Adrenal gland (tissue), 12 donors: ENCODE data around the gene CHD9. TPM values are rescaled to one million over a fixed set of nuclear protein-coding genes. Genes with fewer than 3 reads are reported as not detected.

ENCODE experiments used
- DNase-seq, 7 donors: peaks; one replicate each; pipeline ENCODE4 v3.0.0-alpha.2; 2019 to 2020
- H3K27ac ChIP-seq, 5 donors: fragments of 200-600 bp; sonication (generic) in 4 of 5; 1 replicate in 3 of 5; 2 replicates in 2 of 5; pipeline versions ENCODE4 v1.5.1 to v1.8.0; 2016 to 2020; ENCODE audit warnings: mild to moderate bottlenecking in 1 of 5
- H3K27me3 ChIP-seq: fragments of 200-600 bp; 2 replicates; pipeline ENCODE4 v1.8.0; 2021
- H3K36me3 ChIP-seq, 2 donors: fragments of 200-600 bp; replicated peaks in 1 of 2; 1 replicate in 1 of 2; 2 replicates in 1 of 2; pipeline versions ENCODE4 v1.5.1 to v1.8.0; 2018 to 2022
- H3K4me1 ChIP-seq, 2 donors: fragments of 200-600 bp; replicated peaks in 1 of 2; 1 replicate in 1 of 2; 2 replicates in 1 of 2; pipeline versions ENCODE4 v1.5.1 to v1.8.0; 2018 to 2021
- H3K4me3 ChIP-seq, 4 donors: fragments of 200-600 bp; sonication (generic) in 3 of 4; one replicate each; pipeline ENCODE4 v1.5.1; 2016 to 2018
- H3K9me3 ChIP-seq, 3 donors: fragments of 200-600 bp; sonication (generic) in 1 of 3; replicated peaks in 1 of 3; 1 replicate in 2 of 3; 2 replicates in 1 of 3; pipeline versions ENCODE4 v1.5.1 to v1.8.0; 2016 to 2021
- POLR2A ChIP-seq, 2 donors: fragments of 450-650 bp; IDR thresholded peaks; one replicate each; pipeline ENCODE4 v1.6.1; 2017; ENCODE audit warnings: antibody characterized with exemption in 2 of 2, mild to moderate bottlenecking in 2 of 2, moderate library complexity in 1 of 2
- WGBS, 4 donors: extraction: QIAGEN DNeasy Blood & Tissue Kit in 2 of 4; methylation state at CpG; one replicate each; pipeline versions ENCODE4 v1.1.5 to v1.1.7; 2013 to 2017; 5-methylcytosine and 5-hydroxymethylcytosine counted together
- intact Hi-C, 2 donors: fragments of 100-400 bp; cut with DNase I; formaldehyde crosslinking; loops; one replicate each; pipeline versions ENCODE4 v1.14.1 to v1.15.0; 2022 to 2023
- polyA plus RNA-seq, 3 donors: library from polyadenylated mRNA; stranded (reverse); fragments of 200-250 nt in 2 of 3; fragments of 350-450 nt in 1 of 3; fragmentation: Illumina TruSeq in 1 of 3; extraction: RNeasy Lipid Tissue Mini Kit (QIAGEN cat#74804) in 1 of 3; gene quantifications; one replicate each; pipeline ENCODE4 v1.2.3, GENCODE V29; 2013 to 2014
- total RNA-seq, 9 donors: library from RNA; depleted of rRNA in 4 of 9; stranded (reverse); fragments of >200 nt in 4 of 9; fragments of 120-200 nt in 1 of 9; fragmentation: NEBNext Ultra II Directional in 1 of 9; extraction: Animal tissue kit (Norgen Biotek cat#: 25700) in 1 of 9; gene quantifications; one replicate each; pipeline versions ENCODE4 v1.1.0 to v1.2.4, GENCODE V29; 2013 to 2023
- TF ChIP-seq, protein P1 (sequence below), 6 experiments: fragments of 450-650 bp in 4 of 6; fragments of 200-600 bp in 2 of 6; sonication (generic) in 1 of 6; IDR thresholded peaks; 1 replicate in 5 of 6; 2 replicates in 1 of 6; pipeline versions ENCODE4 v1.5.1 to v1.8.0; 2016 to 2021; ENCODE audit warnings: antibody characterized with exemption in 6 of 6, mild to moderate bottlenecking in 2 of 6, moderate library complexity in 1 of 6
- donor health status: healthy with polysubstance abuse.
- donor health status: Bipolar disorder and iron deficiency.
- donor health status: DM: yes; HTN: yes; CAD: no.
- donor health status: DM: no; HTN: no; CAD: no.
- donor health status: DM: no; HTN: no; CAD: no.
- donor health status: DM: yes; HTN: yes; CAD: no.

CHD9 gene
- total and polyA plus RNA-seq, 12 donors, result 10.0 to 95.9 (median 54.7) TPM

DNA sequence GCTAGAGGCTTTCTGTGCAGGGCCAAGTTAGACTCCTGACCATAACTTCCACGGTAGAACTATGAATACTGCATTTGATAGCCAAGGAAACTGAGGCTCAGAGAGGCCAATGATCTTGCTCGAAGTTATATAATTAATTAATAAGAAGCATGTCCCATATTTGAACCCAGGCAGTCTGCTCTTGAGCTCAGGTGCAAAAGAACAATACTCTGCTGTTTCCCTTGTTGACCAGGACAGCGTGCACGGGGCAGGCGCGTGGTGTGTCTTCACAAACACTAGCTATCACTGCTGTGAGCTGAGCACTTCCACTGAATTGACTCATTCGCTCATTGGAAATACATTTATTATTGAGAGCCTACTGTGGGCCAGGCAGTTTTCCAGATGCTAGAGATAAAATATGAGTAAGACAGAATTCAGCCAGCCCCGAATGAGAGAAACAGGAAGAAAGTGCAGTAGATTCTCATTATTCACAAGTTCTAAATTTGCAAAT lies 1.6 kb downstream of the CHD9 start:
- intact Hi-C loops, result loop anchor here (5.0 to 10.0 kb wide), 3 partner anchors 36 to 148 kb away; no protein-coding TSS in a partner anchor
- Histone ChIP-seq H3K4me3 (peak overlapping the region in 1 of 4 donors; percentile 87), H3K27me3 (no peaks in the 10 kb centered on the region), H3K27ac (peak overlapping the region; percentile 58 to 96 (median 91)), H3K9me3 (no peaks in the 10 kb centered on the region), H3K4me1 (peaks cover 26 to 47% of the 10 kb centered on the region in 2 donors), H3K36me3 (no peaks in the 10 kb centered on the region)
- DNase-seq, result peak in 5 of 7 donors; percentile 49 to 69 (median 61)
- no peak for TF ChIP-seq POLR2A (IDR thresholded peaks at IDR 0.05)
- TF ChIP-seq, protein P1, sequence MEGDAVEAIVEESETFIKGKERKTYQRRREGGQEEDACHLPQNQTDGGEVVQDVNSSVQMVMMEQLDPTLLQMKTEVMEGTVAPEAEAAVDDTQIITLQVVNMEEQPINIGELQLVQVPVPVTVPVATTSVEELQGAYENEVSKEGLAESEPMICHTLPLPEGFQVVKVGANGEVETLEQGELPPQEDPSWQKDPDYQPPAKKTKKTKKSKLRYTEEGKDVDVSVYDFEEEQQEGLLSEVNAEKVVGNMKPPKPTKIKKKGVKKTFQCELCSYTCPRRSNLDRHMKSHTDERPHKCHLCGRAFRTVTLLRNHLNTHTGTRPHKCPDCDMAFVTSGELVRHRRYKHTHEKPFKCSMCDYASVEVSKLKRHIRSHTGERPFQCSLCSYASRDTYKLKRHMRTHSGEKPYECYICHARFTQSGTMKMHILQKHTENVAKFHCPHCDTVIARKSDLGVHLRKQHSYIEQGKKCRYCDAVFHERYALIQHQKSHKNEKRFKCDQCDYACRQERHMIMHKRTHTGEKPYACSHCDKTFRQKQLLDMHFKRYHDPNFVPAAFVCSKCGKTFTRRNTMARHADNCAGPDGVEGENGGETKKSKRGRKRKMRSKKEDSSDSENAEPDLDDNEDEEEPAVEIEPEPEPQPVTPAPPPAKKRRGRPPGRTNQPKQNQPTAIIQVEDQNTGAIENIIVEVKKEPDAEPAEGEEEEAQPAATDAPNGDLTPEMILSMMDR (IDR thresholded peaks at IDR 0.05), result no peak
- WGBS, 4 donors, result 56 to 69% (median 61%) methylated on average over 8 of the region's 8 CpGs

DNA sequence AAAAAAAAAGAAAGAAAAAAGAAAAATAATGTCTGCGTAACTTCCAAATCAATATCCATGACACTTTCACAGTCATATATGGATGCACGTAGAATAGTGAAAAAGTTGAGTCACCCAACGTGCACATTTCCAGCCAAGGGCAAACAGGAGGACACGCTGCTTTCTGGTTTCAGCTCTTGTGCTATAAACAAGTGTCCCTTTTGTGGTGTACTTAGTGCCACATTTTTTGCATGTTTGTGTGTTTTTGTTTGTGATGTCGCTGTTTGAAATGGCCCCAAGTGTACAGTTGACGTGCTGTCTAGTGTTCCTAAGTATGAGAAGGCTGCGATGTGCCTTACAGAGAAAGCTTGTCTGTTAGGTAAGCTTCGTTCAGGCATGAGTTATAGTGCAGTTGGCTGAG lies 2.9 kb downstream of the CHD9 start:
- intact Hi-C loops, result loop anchor here (5.0 to 10.0 kb wide), 3 partner anchors 35 to 147 kb away; no protein-coding TSS in a partner anchor
- no peak overlapping the region for H3K4me3 ChIP-seq
- no peaks in the 10 kb centered on the region for H3K36me3 ChIP-seq
- TF ChIP-seq POLR2A (IDR thresholded peaks at IDR 0.05), result no peak
- TF ChIP-seq, protein P1 (IDR thresholded peaks at IDR 0.05), result no peak
- H3K4me1 ChIP-seq, result peaks cover 26 to 56% of the 10 kb centered on the region in 2 donors
- H3K27me3 ChIP-seq, result no peaks in the 10 kb centered on the region
- 60 to 65% (median 63%) methylated on average over 8 of the region's 8 CpGs for WGBS, 4 donors
- peak in 3 of 7 donors; percentile 24 to 44 (median 33) for DNase-seq
- H3K27ac ChIP-seq, result peak overlapping the region in 3 of 5 donors; percentile 54 to 93 (median 91)
- no peaks in the 10 kb centered on the region for H3K9me3 ChIP-seq

DNA sequence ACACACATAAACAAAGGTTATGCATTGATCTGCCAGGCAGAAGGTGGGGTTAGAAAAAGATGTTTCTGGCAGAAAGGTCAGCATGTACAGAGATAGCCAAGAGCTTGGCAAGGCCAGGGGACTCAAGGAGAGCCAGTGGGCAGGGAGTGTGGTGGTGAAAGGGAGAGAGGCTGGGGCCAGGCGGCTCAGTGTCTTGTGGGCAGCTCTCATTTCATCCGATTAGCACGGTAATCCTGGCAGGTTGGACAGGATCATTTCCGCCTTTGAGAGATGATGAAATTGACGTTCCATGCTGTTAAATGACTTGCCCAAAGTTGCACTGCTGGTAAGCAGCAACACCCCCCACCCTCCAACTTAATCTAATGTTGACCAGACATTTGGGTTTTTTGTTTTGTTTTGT lies 3.6 kb downstream of the CHD9 start:
- WGBS, 4 donors, result 53 to 64% (median 61%) methylated on average over 5 of the region's 5 CpGs
- H3K9me3 ChIP-seq, result no peaks in the 10 kb centered on the region
- TF ChIP-seq, protein P1 (IDR thresholded peaks at IDR 0.05), result no peak
- no peak for TF ChIP-seq POLR2A (IDR thresholded peaks at IDR 0.05)
- peak overlapping the region in 3 of 5 donors; percentile 26 to 91 (median 54) for H3K27ac ChIP-seq
- DNase-seq, result peak in 4 of 7 donors; percentile 27 to 60 (median 48)
- H3K4me3 ChIP-seq, result no peak overlapping the region
- intact Hi-C loops, result loop anchor here (5.0 to 10.0 kb wide), 3 partner anchors 34 to 146 kb away; no protein-coding TSS in a partner anchor
- H3K36me3 ChIP-seq, result no peaks in the 10 kb centered on the region
- H3K4me1 ChIP-seq, result peaks cover 26 to 56% of the 10 kb centered on the region in 2 donors
- no peaks in the 10 kb centered on the region for H3K27me3 ChIP-seq

DNA sequence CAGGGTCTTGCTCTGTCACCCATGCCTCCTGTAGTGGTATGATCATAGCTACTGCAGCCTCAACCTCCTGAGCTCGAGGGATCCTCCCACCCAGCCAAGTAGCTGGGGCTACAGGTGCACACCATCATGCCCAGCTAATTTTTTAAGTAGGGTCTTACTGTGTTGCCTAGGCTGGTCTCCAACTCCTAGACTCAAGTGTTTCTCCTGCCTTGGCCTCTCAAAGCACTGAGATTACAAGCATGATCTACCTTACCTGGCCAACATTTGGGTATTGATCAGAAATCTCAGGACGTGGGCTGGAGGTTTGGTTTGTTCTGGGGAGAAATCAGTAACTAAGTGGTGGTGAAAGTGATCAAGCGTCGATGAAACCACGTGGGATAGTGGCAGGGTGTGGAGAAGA lies 4.1 kb downstream of the CHD9 start:
- intact Hi-C loops, result loop anchor here (5.0 to 10.0 kb wide), 3 partner anchors 33 to 146 kb away; no protein-coding TSS in a partner anchor
- TF ChIP-seq, protein P1 (IDR thresholded peaks at IDR 0.05), result no peak
- no peak for TF ChIP-seq POLR2A (IDR thresholded peaks at IDR 0.05)
- DNase-seq, result no peak
- H3K27me3 ChIP-seq, result no peaks in the 10 kb centered on the region
- H3K4me1 ChIP-seq, result peaks cover 26 to 56% of the 10 kb centered on the region in 2 donors
- no peak overlapping the region for H3K4me3 ChIP-seq
- no peaks in the 10 kb centered on the region for H3K9me3 ChIP-seq
- no peak overlapping the region for H3K27ac ChIP-seq
- 93 to 98% (median 96%) methylated on average over 5 of the region's 5 CpGs for WGBS, 4 donors
- no peaks in the 10 kb centered on the region for H3K36me3 ChIP-seq
